Suprapubic skin (tissue), 4 donors: ENCODE measurements around the gene SMG6.

Experiments
- CTCF ChIP-seq, 2 donors: fragments of 200-600 bp in 1 of 2; fragments of 450-650 bp in 1 of 2; sonication (generic) in 1 of 2; IDR thresholded peaks; one replicate each; pipeline ENCODE4 v1.5.1; 2016 to 2019; ENCODE audit warnings: antibody characterized with exemption in 2 of 2, mild to moderate bottlenecking in 1 of 2, moderate library complexity in 1 of 2
- POLR2A ChIP-seq, 2 donors: fragments of 450-650 bp; IDR thresholded peaks; one replicate each; pipeline ENCODE4 v1.6.1; 2017; ENCODE audit warnings: antibody characterized with exemption in 2 of 2, mild to moderate bottlenecking in 2 of 2, moderate library complexity in 2 of 2
- POLR2AphosphoS5 ChIP-seq, 3 donors: sonication (generic); formaldehyde crosslinking; IDR thresholded peaks; one replicate each; pipeline ENCODE4 v1.6.1; 2017; ENCODE audit warnings: antibody characterized with exemption in 3 of 3

GRCh38 chr17:2317796-2318195, 14.2 kb upstream of the SMG6 start:
- no peak for TF ChIP-seq CTCF (IDR thresholded peaks at IDR 0.05)
- no peak for TF ChIP-seq POLR2A (IDR thresholded peaks at IDR 0.05)
- TF ChIP-seq POLR2AphosphoS5 (IDR thresholded peaks at IDR 0.05): no peak
